Measurements from ENCODE around the gene KDF1. TPM values are rescaled to one million over a fixed set of nuclear protein-coding genes. Genes with fewer than 3 reads are reported as not detected.
A peak's percentile ranks its signal among the peaks of the same experiment; 100 is the strongest.

Gene KDF1
- total RNA-seq, 6 experiments from 2014 or later: 1.1 to 4.1 (median 2.5) TPM

GRCh38 chr1:26941311-26941710 lies 19.0 kb downstream of the KDF1 start:
- DNase-seq (no peak), ATAC-seq (no peak)
- Histone ChIP-seq H3K36me3 (peaks cover 8 to 38% (median 15%) of the 10 kb centered on the region in 4 donors), H3K4me3 (no peak overlapping the region), H3K9me3 (no peaks in the 10 kb centered on the region), H3K27ac (no peak overlapping the region), H3K4me1 (peaks cover 0 to 87% (median 35%) of the 10 kb centered on the region in 4 donors), H3K27me3 (no peaks in the 10 kb centered on the region)
- TF ChIP-seq POLR2A (IDR thresholded peaks at IDR 0.05): no peak
- WGBS (ENCODE audit: insufficient coverage, low coverage, low lambda C conversion rate, missing lambda C conversion rate): 71% methylated on average over 8 of the region's 10 CpGs
- intact Hi-C loops (cut with DNase I): no loop called here

GRCh38 chr1:26938659-26939025 lies 21.6 kb downstream of the KDF1 start:
- WGBS (ENCODE audit: insufficient coverage, low coverage, low lambda C conversion rate, missing lambda C conversion rate): no CpG with 5 or more reads among the region's 2 CpGs
- ATAC-seq (peak; percentile 27 to 63 (median 56)), DNase-seq (peak in 2 of 3 donors; percentile 71 to 79)
- H3K27ac ChIP-seq: peak overlapping the region; percentile 47 to 86 (median 66)
- H3K27me3 ChIP-seq: no peaks in the 10 kb centered on the region
- intact Hi-C loops (cut with DNase I): no loop called here
- H3K36me3 ChIP-seq: peaks cover 10 to 35% (median 15%) of the 10 kb centered on the region in 4 donors
- TF ChIP-seq, protein P1, sequence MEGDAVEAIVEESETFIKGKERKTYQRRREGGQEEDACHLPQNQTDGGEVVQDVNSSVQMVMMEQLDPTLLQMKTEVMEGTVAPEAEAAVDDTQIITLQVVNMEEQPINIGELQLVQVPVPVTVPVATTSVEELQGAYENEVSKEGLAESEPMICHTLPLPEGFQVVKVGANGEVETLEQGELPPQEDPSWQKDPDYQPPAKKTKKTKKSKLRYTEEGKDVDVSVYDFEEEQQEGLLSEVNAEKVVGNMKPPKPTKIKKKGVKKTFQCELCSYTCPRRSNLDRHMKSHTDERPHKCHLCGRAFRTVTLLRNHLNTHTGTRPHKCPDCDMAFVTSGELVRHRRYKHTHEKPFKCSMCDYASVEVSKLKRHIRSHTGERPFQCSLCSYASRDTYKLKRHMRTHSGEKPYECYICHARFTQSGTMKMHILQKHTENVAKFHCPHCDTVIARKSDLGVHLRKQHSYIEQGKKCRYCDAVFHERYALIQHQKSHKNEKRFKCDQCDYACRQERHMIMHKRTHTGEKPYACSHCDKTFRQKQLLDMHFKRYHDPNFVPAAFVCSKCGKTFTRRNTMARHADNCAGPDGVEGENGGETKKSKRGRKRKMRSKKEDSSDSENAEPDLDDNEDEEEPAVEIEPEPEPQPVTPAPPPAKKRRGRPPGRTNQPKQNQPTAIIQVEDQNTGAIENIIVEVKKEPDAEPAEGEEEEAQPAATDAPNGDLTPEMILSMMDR (IDR thresholded peaks at IDR 0.05): peak in 2 of 4 donors; percentile 3 to 9
- TF ChIP-seq POLR2A (IDR thresholded peaks at IDR 0.05): no peak
- H3K9me3 ChIP-seq: no peaks in the 10 kb centered on the region
- no peak overlapping the region for H3K4me3 ChIP-seq
- H3K4me1 ChIP-seq: peaks cover 0 to 64% (median 24%) of the 10 kb centered on the region in 4 donors

DNA sequence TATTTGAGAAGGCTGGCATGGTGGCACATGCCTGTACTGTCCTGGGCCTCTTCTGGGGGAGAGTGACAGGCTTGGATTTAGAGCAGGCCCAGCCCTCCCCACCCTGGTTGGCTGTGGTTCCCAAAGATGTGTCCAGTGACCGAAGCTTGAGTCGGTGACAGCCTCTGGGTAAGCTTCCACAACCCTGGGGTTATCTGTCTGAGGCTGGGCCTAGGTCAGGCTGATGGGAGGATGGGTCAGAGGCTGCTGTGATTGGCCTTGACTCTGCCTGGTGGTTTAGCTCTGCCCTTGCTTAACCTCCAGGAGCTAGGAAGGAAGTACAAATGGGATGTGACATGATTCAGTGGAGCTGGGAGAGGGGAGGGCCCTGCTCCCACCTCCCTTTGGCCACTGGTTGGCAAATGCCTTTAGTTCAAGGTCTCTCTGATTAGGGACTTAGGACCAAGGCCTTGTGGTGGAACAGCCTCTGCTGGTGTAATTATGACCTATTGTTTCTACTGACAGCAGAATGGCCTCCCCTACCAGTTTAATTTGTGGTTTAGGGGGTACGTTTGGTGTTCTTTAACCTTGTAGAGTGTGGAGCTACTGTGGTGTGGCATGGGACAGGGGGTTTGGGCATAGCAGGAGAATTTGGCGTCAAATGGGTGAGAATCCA lies 22.1 kb downstream of the KDF1 start:
- ATAC-seq: peak; percentile 90 to 97 (median 92)

GRCh38 chr1:26936823-26937222 lies 23.4 kb downstream of the KDF1 start:
- no peak for ATAC-seq
- DNase-seq: no peak
- Histone ChIP-seq H3K27me3 (no peaks in the 10 kb centered on the region), H3K27ac (peak overlapping the region in 1 of 3 donors; percentile 76), H3K36me3 (peaks cover 3 to 19% (median 9%) of the 10 kb centered on the region in 4 donors), H3K4me1 (peaks cover 0 to 51% (median 19%) of the 10 kb centered on the region in 4 donors), H3K9me3 (no peaks in the 10 kb centered on the region), H3K4me3 (no peak overlapping the region)
- 70% methylated on average over 6 of the region's 6 CpGs for WGBS (ENCODE audit: insufficient coverage, low coverage, low lambda C conversion rate, missing lambda C conversion rate)
- no peak for TF ChIP-seq POLR2A (IDR thresholded peaks at IDR 0.05)
- TF ChIP-seq, protein P1 (IDR thresholded peaks at IDR 0.05): no peak
- intact Hi-C loops (cut with DNase I): no loop called here

More for the DNA sequence above, 22.1 kb downstream of the KDF1 start:
- 70% methylated on average over 2 of the region's 4 CpGs for WGBS (ENCODE audit: insufficient coverage, low coverage, low lambda C conversion rate, missing lambda C conversion rate)
- H3K4me1 ChIP-seq: peaks cover 0 to 59% (median 21%) of the 10 kb centered on the region in 4 donors
- H3K27me3 ChIP-seq: no peaks in the 10 kb centered on the region
- TF ChIP-seq, protein P1 (IDR thresholded peaks at IDR 0.05): peak in 1 of 4 donors; percentile 3
- TF ChIP-seq POLR2A (IDR thresholded peaks at IDR 0.05): peak; percentile 66
- peak overlapping the region; percentile 47 to 86 (median 66) for H3K27ac ChIP-seq
- peaks cover 10 to 32% (median 14%) of the 10 kb centered on the region in 4 donors for H3K36me3 ChIP-seq
- no peak overlapping the region for H3K4me3 ChIP-seq
- no peaks in the 10 kb centered on the region for H3K9me3 ChIP-seq
- DNase-seq: peak; percentile 82 to 96 (median 94)
- intact Hi-C loops (cut with DNase I): no loop called here

- DNase-seq (no peak), ATAC-seq (peak in 3 of 4 donors; percentile 25 to 50 (median 36))
- Histone ChIP-seq H3K4me3 (no peak overlapping the region), H3K27me3 (no peaks in the 10 kb centered on the region), H3K27ac (no peak overlapping the region), H3K36me3 (peaks cover 0 to 41% (median 17%) of the 10 kb centered on the region in 4 donors), H3K9me3 (no peaks in the 10 kb centered on the region), H3K4me1 (peaks cover 0 to 18% (median 7%) of the 10 kb centered on the region in 4 donors)
- TF ChIP-seq, protein P1 (IDR thresholded peaks at IDR 0.05): no peak
- no peak for TF ChIP-seq POLR2A (IDR thresholded peaks at IDR 0.05)
- WGBS (ENCODE audit: insufficient coverage, low coverage, low lambda C conversion rate, missing lambda C conversion rate): 87% methylated on average over 3 of the region's 3 CpGs
- intact Hi-C loops (cut with DNase I): no loop called here
These were observed 27.7 kb downstream of the KDF1 start for GRCh38 chr1:26932531-26932930.

Measured in right lobe of liver (tissue), 6 donors.